ENCODE data around the gene NCKAP5L.

DNA sequence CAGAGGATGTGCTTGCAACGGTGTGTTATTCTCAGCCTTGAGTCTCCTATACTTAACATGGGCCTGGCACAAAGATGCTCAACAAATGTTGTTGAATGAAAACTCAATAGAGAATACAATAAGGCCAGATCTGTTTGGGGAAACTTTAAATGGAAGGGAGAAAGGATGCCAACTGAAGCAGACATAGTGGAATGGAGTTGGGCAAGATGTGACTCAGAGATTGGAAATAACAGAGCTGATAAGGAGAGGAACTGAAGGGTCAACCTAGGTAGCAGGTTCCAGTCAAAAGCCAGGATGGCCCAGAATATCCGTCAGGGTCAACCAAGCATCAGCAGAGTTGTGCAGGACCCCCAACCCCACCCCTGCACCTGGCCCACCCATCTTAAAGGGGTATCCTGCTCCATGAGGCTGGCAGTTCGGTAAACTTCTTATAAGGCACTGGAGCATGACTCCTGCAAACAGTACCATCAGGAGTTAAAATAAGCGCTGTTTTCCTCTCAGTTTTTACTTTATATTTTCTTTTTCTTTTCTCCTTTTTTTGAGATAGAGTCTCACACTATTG lies 15.7 kb upstream of the NCKAP5L start:
- TF ChIP-seq, protein P1, sequence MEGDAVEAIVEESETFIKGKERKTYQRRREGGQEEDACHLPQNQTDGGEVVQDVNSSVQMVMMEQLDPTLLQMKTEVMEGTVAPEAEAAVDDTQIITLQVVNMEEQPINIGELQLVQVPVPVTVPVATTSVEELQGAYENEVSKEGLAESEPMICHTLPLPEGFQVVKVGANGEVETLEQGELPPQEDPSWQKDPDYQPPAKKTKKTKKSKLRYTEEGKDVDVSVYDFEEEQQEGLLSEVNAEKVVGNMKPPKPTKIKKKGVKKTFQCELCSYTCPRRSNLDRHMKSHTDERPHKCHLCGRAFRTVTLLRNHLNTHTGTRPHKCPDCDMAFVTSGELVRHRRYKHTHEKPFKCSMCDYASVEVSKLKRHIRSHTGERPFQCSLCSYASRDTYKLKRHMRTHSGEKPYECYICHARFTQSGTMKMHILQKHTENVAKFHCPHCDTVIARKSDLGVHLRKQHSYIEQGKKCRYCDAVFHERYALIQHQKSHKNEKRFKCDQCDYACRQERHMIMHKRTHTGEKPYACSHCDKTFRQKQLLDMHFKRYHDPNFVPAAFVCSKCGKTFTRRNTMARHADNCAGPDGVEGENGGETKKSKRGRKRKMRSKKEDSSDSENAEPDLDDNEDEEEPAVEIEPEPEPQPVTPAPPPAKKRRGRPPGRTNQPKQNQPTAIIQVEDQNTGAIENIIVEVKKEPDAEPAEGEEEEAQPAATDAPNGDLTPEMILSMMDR (IDR thresholded peaks at IDR 0.05; ENCODE audit: low read depth, low read length) = no peak
- no peak for TF ChIP-seq EZH2phosphoT487 (IDR thresholded peaks at IDR 0.05; ENCODE audit: low read depth)
